Sigmoid colon (tissue), 7 donors: ENCODE measurements around the gene CRAT. TPM values are rescaled to one million over a fixed set of nuclear protein-coding genes. Genes with fewer than 3 reads are reported as not detected.

Experiments used
- DNase-seq: peaks from one replicate; pipeline ENCODE4 v3.0.0-alpha.2; 2019
- H3K27ac ChIP-seq, 4 donors: fragments of 200-600 bp; sonication (generic); one replicate each; pipeline ENCODE4 v1.5.1; 2016 to 2019; ENCODE audit warnings: mild to moderate bottlenecking in 1 of 4
- H3K27me3 ChIP-seq, 3 donors: fragments of 200-600 bp; sonication (generic); one replicate each; pipeline ENCODE4 v1.5.1; 2019; ENCODE audit warnings: mild to moderate bottlenecking in 1 of 3
- H3K36me3 ChIP-seq, 4 donors: fragments of 200-600 bp; sonication (generic); one replicate each; pipeline ENCODE4 v1.5.1; 2016 to 2019
- H3K4me1 ChIP-seq, 4 donors: fragments of 200-600 bp; sonication (generic); one replicate each; pipeline ENCODE4 v1.5.1; 2017 to 2019
- H3K4me3 ChIP-seq, 4 donors: fragments of 200-600 bp; sonication (generic); one replicate each; pipeline ENCODE4 v1.5.1; 2017 to 2019; ENCODE audit warnings: mild to moderate bottlenecking in 2 of 4, moderate library complexity in 1 of 4
- H3K9me3 ChIP-seq, 4 donors: fragments of 200-600 bp in 3 of 4; sonication (generic) in 3 of 4; one replicate each; pipeline versions ENCODE4 v1.5.1 to v1.6.1; 2013 to 2019
- EP300 ChIP-seq, 4 donors: sonication (generic); formaldehyde crosslinking; IDR thresholded peaks; one replicate each; pipeline ENCODE4 v1.6.1; 2017; ENCODE audit warnings: antibody characterized with exemption in 4 of 4
- POLR2A ChIP-seq, 2 donors: fragments of 450-650 bp; IDR thresholded peaks; one replicate each; pipeline ENCODE4 v1.6.1; 2016; ENCODE audit warnings: antibody characterized with exemption in 2 of 2, mild to moderate bottlenecking in 2 of 2, moderate library complexity in 2 of 2
- POLR2AphosphoS5 ChIP-seq, 4 donors: sonication (generic); formaldehyde crosslinking; IDR thresholded peaks; one replicate each; pipeline ENCODE4 v1.6.1; 2017; ENCODE audit warnings: antibody characterized with exemption in 4 of 4
- WGBS, 2 donors: extraction: QIAGEN DNeasy Blood & Tissue Kit; methylation state at CpG; one replicate each; pipeline ENCODE4 v1.1.7; 2013; 5-methylcytosine and 5-hydroxymethylcytosine counted together
- intact Hi-C: fragments of 100-400 bp; cut with DNase I; formaldehyde crosslinking; loops from one replicate; pipeline ENCODE4 v1.15.1; 2023
- polyA plus RNA-seq, 3 donors: library from polyadenylated mRNA; stranded (reverse); fragments of 200-250 nt; gene quantifications; one replicate each; pipeline ENCODE4 v1.2.3, GENCODE V29; 2013
- total RNA-seq, 4 donors: library from RNA; depleted of rRNA; stranded (reverse); fragments of >200 nt; gene quantifications; one replicate each; pipeline ENCODE4 v1.1.0, GENCODE V29; 2016
- TF ChIP-seq, protein P1 (sequence below), 4 experiments: fragments of 450-650 bp in 3 of 4; fragments of 200-600 bp in 1 of 4; IDR thresholded peaks; one replicate each; pipeline ENCODE4 v1.5.1; 2016 to 2019; ENCODE audit warnings: antibody characterized with exemption in 4 of 4, mild to moderate bottlenecking in 3 of 4, moderate library complexity in 2 of 4
- donor health status: healthy with polysubstance abuse.
- donor health status: Bipolar disorder and iron deficiency.
- donor health status: healthy.

Gene CRAT
- total and polyA plus RNA-seq, 7 donors, result 49.6 to 66.8 (median 52.9) TPM

GRCh38 chr9:129059796-129060785 is 50.5 kb downstream of the CRAT start:
- H3K27ac ChIP-seq, result no peak overlapping the region
- WGBS, 2 donors, result 94 to 95% methylated on average over 37 of the region's 37 CpGs
- no peak overlapping the region for H3K4me3 ChIP-seq
- no peaks in the 10 kb centered on the region for H3K27me3 ChIP-seq
- TF ChIP-seq EP300 (IDR thresholded peaks at IDR 0.05) (no peak), POLR2A (IDR thresholded peaks at IDR 0.05) (no peak), POLR2AphosphoS5 (IDR thresholded peaks at IDR 0.05) (no peak)
- TF ChIP-seq, protein P1, sequence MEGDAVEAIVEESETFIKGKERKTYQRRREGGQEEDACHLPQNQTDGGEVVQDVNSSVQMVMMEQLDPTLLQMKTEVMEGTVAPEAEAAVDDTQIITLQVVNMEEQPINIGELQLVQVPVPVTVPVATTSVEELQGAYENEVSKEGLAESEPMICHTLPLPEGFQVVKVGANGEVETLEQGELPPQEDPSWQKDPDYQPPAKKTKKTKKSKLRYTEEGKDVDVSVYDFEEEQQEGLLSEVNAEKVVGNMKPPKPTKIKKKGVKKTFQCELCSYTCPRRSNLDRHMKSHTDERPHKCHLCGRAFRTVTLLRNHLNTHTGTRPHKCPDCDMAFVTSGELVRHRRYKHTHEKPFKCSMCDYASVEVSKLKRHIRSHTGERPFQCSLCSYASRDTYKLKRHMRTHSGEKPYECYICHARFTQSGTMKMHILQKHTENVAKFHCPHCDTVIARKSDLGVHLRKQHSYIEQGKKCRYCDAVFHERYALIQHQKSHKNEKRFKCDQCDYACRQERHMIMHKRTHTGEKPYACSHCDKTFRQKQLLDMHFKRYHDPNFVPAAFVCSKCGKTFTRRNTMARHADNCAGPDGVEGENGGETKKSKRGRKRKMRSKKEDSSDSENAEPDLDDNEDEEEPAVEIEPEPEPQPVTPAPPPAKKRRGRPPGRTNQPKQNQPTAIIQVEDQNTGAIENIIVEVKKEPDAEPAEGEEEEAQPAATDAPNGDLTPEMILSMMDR (IDR thresholded peaks at IDR 0.05), result no peak
- DNase-seq, result no peak
- no peaks in the 10 kb centered on the region for H3K9me3 ChIP-seq
- peaks cover 11 to 95% (median 43%) of the 10 kb centered on the region in 4 donors for H3K36me3 ChIP-seq
- intact Hi-C loops, result no loop called here
- H3K4me1 ChIP-seq, result no peaks in the 10 kb centered on the region

DNA sequence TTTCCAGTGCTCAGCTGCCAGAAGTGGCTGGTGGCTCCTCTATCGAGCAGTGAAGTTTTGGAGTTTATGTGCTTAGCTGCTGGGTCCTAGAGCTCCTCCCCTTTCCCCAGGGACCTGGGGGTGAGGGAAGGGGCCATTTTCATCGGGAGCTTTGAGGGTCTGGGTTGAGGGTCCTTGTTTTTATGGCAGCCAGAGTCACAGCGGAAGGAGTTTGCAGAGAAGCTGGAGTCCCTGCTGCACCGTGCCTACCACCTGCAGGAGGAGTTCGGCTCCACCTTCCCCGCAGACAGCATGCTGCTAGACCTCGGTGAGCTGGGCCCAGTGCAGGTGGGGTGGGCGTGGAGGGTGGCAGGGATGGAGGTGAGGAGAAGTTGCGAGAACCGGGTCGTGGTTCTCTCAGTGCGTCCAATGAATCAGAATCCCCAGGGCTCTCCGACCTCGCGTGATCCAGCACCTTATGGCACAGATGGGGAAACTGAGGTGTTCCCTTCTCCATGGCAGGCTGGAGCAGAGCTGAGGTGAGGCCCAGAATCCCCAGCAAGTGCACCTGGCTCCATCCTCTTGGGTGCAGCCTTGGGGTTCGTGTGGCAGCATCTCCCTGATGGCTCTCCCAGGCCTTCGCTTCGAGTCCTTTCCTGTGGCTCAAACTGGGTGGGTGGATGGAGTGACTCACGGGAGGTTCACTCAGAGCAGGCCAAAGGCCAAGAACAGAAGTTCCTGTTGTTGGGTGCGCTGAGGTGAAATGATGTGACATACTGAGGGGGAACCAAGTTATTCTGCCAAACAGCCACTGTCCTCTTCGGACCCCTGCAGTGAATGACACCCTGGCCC is 51.4 kb downstream of the CRAT start:
- intact Hi-C loops, result no loop called here
- no peak overlapping the region for H3K4me3 ChIP-seq
- DNase-seq, result no peak
- WGBS, 2 donors, result 88 to 92% methylated on average over 21 of the region's 21 CpGs
- peaks cover 11 to 95% (median 40%) of the 10 kb centered on the region in 4 donors for H3K36me3 ChIP-seq
- no peaks in the 10 kb centered on the region for H3K27me3 ChIP-seq
- no peaks in the 10 kb centered on the region for H3K9me3 ChIP-seq
- no peaks in the 10 kb centered on the region for H3K4me1 ChIP-seq
- H3K27ac ChIP-seq, result no peak overlapping the region
- TF ChIP-seq, protein P1 (IDR thresholded peaks at IDR 0.05), result no peak
- no peak for TF ChIP-seq POLR2AphosphoS5 (IDR thresholded peaks at IDR 0.05)
- TF ChIP-seq EP300 (IDR thresholded peaks at IDR 0.05), result no peak
- TF ChIP-seq POLR2A (IDR thresholded peaks at IDR 0.05), result no peak

- H3K4me1 ChIP-seq, result no peaks in the 10 kb centered on the region
- 94% methylated on average over 5 of the region's 5 CpGs for WGBS, 2 donors
- intact Hi-C loops, result no loop called here
- DNase-seq, result no peak
- TF ChIP-seq, protein P1 (IDR thresholded peaks at IDR 0.05), result no peak
- TF ChIP-seq POLR2A (IDR thresholded peaks at IDR 0.05) (no peak), POLR2AphosphoS5 (IDR thresholded peaks at IDR 0.05) (no peak), EP300 (IDR thresholded peaks at IDR 0.05) (no peak)
- H3K9me3 ChIP-seq, result no peaks in the 10 kb centered on the region
- H3K27ac ChIP-seq, result no peak overlapping the region
- peaks cover 4 to 95% (median 15%) of the 10 kb centered on the region in 4 donors for H3K36me3 ChIP-seq
- H3K27me3 ChIP-seq, result no peaks in the 10 kb centered on the region
- no peak overlapping the region for H3K4me3 ChIP-seq
Observed at GRCh38 chr9:129054163-129054851, 56.3 kb downstream of the CRAT start.

DNA sequence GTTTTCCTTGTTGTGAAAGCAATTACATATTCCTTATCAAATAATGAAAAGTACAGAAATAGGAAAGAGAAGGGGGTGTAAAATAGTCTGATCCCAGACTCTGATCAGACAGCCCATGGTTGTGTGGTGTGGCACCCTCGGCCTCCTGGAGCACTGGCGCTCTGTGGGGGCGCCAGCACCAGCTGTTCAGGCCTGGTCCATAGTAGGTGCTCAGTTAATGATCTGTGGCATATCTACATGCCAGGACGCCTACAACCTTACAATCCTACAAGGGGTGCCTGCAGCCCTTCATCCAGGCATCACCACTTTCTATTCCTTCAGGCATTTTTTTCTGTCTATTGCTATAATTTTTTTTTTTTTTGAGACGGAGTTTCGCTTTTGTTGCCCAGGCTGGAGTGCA is 57.6 kb downstream of the CRAT start:
- intact Hi-C loops, result no loop called here
- no peak for TF ChIP-seq EP300 (IDR thresholded peaks at IDR 0.05)
- TF ChIP-seq POLR2A (IDR thresholded peaks at IDR 0.05), result no peak
- TF ChIP-seq, protein P1 (IDR thresholded peaks at IDR 0.05), result no peak
- TF ChIP-seq POLR2AphosphoS5 (IDR thresholded peaks at IDR 0.05), result no peak
- no peaks in the 10 kb centered on the region for H3K9me3 ChIP-seq
- H3K27me3 ChIP-seq, result no peaks in the 10 kb centered on the region
- no peaks in the 10 kb centered on the region for H3K4me1 ChIP-seq
- H3K27ac ChIP-seq, result no peak overlapping the region
- peaks cover 17 to 95% (median 24%) of the 10 kb centered on the region in 4 donors for H3K36me3 ChIP-seq
- no peak overlapping the region for H3K4me3 ChIP-seq
- DNase-seq, result no peak
- WGBS, 2 donors, result 77 to 89% methylated on average over 6 of the region's 6 CpGs
